GM21447 (cell line): Measurements from ENCODE around the gene PDE6B.
"Not testable (repeated sequence)": the region's sequence is repeated elsewhere in the genome, so short reads cannot be mapped to it uniquely, and the experiment has no call there.

Experiments
- ATAC-seq: cut with Tn5 transposase; IDR thresholded peaks from one replicate; pipeline ENCODE4 v1.9.1; 2021; ENCODE audit not compliant: unreplicated experiment

The PDE6B gene

GRCh38 chr4:656436-657337, 31.3 kb downstream of the PDE6B start:
- no peak for ATAC-seq

DNA sequence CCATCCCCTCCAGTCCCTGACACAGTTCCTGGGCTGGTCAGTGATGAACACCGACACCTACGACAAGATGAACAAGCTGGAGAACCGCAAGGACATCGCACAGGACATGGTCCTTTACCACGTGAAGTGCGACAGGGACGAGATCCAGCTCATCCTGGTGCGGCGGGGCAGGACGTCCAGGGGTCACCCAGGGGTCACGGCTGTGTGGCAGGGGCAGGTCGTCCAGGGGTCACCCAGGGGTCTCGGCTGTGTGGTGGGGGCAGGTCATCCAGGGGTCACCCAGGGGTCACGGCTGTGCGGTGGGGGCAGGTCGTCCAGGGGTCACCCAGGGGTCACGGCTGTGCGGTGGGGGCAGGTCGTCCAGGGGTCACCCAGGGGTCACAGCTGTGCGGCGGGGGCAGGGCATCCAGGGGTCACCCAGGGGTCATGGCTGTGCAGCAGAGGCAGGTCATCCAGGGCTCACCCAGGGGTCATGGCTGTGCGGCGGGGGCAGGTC, 32.0 kb downstream of the PDE6B start:
- ATAC-seq: no peak

GRCh38 chr4:657834-658667, 32.7 kb downstream of the PDE6B start:
- ATAC-seq: no peak

DNA sequence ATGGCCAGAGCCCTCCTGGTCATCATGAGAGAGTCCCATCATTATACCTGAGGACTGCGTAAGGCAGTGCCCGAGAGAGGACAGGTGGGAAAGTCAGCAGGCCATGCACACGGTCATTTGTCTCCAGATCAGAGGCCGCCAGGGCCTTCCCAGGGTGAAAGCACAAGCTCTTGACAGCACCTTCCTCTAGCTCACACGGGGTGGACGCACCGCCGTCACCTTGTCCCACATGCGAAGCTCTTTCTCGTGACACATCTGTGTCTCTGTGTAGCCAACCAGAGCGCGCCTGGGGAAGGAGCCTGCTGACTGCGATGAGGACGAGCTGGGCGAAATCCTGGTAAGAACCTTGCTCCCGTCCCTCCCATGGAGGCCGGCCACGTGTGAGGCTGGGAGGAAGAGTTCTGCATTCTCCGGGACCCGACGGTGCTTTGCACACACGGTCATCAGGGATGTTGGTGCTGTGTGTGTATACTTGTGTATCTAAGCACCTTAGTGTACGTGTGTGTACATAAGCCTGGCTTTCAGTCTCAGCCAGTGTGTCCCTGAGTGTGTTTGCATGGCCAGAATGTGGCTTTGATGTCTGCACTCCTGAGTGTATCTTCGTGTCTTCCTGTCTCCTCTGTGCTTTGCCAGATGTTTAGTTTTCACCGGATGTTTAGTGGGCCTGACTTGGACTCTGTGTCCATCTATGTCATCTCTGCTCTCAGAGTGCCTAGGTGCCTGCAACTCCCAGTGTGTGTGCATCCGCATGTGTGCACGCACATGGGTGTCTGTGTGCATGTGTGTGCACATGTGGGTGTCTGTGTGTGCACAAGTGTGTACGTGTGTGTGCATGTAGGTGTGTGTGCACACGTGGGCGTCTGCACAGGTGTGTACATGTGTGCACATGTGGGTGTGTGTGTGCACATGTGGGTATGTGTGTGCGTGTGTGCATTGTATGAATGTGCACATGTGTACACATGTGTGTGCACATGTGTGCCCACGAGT, 33.6 kb downstream of the PDE6B start:
- ATAC-seq: no peak

DNA sequence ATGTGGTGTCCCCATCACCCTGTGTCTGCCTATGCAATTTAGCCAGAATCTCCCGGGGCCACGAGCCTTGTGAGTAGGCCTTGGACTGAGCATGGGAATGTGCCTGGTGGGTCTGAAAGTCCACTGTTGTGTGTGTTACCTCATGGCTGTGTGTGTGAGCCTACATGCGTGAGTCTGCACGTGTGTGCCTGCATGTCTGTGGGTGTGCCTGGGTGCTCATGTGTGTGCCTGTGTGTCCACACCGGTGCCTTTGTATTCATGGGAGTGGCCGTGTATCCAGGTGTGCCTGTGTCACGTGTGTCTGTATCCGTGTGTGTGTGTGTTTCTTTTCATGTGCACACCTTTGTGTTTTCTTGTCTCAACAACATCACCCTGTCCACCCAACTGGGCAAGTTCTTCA, 34.5 kb downstream of the PDE6B start:
- no peak for ATAC-seq

GRCh38 chr4:660401-660800, 35.0 kb downstream of the PDE6B start:
- no peak for ATAC-seq

DNA sequence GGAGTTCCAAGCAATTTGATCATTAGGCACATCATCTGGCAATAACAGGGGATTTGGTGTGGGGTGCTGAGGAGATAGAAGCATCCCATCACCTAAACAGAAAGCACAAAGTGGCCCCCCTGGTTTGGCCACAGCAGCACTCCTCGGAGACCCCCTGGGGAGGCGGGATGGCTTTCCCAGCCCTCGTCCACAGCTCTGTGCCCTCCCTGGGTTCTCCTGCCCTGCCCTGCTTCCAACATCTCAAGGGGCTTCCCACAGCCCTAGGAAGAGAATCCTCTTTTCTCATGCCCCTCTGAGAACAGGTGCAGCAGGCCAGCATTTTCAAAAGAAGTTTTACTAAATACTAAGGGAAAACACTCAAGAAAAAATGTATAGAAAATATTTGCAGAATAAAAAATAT, 35.9 kb downstream of the PDE6B start:
- no peak for ATAC-seq

GRCh38 chr4:661881-662761, 36.7 kb downstream of the PDE6B start:
- no peak for ATAC-seq

DNA sequence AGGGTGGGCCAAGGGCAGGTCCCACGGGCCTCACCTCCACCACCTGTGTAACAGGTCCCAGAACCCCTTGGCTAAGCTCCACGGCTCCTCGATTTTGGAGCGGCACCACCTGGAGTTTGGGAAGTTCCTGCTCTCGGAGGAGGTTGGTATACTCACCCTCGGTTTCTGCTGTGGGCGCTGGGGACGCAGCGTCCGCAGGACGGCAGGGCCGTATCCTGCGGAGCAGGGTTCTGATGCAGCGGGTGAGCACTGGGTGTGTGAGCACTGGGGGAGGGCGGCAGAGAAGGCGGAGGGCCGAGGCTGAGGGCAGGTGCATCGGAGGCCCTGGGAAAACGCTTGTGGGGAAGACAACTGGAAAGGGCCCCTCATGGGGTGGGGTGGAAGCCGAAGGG, 37.7 kb downstream of the PDE6B start:
- ATAC-seq: peak; percentile 9

DNA sequence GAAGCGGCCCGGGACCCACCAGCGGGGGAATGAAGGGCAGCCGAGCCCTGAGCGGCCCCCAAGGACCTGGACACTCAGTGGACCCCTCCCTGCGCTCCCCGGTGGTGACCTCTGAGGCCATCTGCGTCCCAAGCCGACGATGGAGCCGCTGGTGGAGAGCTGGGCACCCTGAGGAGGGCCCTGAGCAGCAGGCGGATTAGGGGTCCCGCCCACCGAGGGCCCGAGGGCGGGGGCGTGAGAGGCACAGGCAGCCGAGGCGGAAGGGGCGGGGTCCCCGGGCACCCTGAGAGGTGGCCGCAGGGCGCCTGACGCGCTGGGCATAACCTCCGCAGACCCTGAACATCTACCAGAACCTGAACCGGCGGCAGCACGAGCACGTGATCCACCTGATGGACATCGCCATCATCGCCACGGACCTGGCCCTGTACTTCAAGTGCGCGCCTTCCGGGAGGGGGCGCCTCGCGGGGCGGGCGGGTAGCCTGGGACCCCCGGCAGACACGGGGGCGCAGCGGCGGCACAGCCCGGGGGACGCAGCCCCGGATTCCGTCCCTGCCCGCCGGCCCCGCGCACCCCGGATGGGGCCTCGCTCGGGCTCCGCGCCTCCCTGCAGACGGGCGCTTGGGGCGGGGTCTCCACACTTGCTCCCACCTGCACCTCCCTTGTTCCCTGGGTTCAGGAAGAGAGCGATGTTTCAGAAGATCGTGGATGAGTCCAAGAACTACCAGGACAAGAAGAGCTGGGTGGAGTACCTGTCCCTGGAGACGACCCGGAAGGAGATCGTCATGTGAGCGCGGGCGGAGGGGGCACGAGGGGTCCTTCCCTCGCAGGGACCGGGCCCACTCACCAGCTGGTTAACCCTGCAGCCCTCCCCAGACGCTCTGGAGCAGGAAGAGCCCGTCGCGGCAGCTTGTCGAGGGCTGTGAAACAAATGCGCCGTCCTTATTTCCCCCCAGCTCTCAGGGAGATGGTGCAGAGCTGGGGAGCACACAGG, 38.4 kb downstream of the PDE6B start:
- peak; percentile 59 for ATAC-seq

DNA sequence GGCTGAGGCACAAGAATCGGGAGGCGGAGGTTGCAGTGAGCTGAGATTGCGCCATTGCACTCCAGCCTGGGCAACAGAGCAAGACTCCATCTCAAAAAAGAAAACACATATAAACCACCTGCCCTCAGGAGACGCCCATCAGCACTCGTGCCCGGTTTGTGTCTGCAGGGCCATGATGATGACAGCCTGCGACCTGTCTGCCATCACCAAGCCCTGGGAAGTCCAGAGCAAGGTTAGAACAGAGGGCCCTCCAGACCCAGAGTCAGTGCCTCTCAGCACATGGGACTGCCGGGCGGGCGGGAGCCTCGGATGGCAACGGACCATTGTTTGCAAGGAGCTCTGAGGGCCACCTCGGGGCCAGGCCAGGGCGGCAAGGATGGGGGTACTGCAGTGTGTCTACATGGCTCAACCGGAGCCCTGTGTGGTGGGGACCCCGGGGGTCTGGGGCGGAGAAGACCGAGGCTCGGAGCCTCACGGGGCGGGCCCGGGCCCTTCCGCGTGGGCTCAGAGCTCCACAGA, 39.4 kb downstream of the PDE6B start:
- ATAC-seq: no peak

DNA sequence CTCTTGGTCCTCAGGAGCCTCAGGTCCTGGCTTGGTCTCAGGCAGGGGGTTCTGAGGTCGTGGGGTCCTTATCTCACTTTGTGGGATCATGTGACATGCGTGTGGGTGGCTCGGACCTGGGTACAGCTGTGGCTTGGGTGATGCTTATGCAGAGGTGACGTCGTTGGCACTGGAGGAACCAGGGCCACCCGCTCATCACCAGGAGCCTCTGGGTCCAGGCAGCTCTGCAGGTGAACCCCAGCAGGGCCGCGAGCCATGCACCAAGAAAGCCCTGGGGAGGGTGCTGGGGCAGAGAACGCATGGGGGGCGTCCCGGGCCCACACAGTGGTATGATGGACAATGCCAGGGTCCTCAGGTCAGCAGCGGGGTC, 40.0 kb downstream of the PDE6B start:
- no peak for ATAC-seq

DNA sequence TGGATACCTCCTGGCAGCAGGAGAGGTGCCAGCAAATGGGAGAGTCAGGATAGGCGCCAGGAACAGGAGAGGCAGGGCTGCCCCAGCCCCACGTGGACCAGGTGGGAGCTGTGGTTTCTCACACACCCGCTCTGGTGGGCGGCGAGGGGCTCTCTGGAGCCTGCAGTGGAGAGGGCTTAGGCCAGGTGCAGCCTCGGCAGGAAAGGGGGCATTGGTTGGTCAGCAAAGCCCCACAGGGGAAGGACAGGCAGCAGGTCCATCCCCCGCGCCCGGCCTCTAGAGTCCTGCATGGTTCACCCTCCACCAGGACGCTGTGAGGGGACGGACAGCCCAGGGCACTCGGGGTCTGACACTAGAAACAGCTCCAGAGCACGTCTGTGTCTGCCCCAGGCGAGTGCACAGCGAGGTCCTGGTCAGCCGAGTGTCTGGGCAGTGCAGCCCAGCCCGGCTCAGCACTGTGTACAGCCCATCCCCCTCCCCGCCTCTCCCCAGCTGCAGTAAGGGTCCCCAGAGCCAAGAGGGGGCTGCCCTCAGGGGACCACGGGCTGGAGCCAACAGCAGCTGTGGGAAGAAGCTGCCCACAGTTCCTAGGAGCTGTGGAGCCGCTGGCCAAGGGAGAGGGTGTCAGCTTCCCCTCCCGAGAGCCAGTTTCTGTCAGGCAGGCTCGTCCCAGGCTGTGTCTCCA, 40.5 kb downstream of the PDE6B start:
- no peak for ATAC-seq

DNA sequence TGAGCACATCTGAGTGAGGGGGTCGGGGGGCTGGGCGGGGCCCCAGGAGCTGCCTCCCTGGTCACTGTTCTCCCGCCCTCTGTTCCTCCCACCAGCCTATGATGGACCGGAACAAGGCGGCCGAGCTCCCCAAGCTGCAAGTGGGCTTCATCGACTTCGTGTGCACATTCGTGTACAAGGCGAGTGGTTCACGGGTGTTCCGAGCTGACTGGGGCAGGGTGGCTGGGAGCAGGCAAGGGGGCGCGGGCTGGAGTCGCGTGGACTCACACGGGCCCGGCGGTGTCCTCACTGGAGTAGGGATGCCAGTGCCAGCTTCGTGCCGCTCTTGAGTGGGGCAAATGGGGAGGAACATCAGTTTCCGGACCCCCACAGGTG, 41.0 kb downstream of the PDE6B start:
- ATAC-seq: no peak

GRCh38 chr4:666822-667544, 41.6 kb downstream of the PDE6B start:
- ATAC-seq: no peak

- no peak for ATAC-seq
Measured at GRCh38 chr4:667545-667925, 42.2 kb downstream of the PDE6B start.

DNA sequence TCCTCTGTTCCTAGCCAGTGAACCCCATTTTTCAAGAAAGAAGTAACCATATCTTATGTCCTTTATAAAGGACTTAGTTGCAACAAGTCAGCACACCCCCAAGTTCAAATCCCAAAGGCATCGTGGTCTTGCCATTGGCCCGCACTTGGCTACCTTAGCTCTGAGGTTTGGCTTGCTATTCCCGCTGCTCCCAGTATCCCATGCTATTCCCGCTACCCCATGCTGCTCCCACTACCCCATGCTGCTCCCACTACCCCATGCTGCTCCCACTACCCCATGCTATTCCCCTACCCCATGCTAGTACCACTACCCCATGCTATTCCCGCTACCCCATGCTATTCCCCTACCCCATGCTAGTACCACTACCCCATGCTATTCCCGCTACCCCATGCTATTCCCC, 42.8 kb downstream of the PDE6B start:
- ATAC-seq: not testable (repeated sequence)
